Peyer's patch (tissue), 4 donors: Measurements from ENCODE around the gene MARCHF4.

Source experiments
- POLR2A ChIP-seq, 2 donors: fragments of 450-650 bp; IDR thresholded peaks; one replicate each; pipeline ENCODE4 v1.5.1; 2017; ENCODE audit warnings: antibody characterized with exemption in 2 of 2, mild to moderate bottlenecking in 2 of 2, moderate library complexity in 2 of 2
- TF ChIP-seq, protein P1 (sequence below), 6 experiments: fragments of 450-650 bp in 4 of 6; fragments of 200-600 bp in 2 of 6; sonication (generic) in 1 of 6; IDR thresholded peaks; one replicate each; pipeline ENCODE4 v1.5.1; 2017 to 2019; ENCODE audit warnings: antibody characterized with exemption in 6 of 6, mild to moderate bottlenecking in 3 of 6, moderate library complexity in 1 of 6

DNA sequence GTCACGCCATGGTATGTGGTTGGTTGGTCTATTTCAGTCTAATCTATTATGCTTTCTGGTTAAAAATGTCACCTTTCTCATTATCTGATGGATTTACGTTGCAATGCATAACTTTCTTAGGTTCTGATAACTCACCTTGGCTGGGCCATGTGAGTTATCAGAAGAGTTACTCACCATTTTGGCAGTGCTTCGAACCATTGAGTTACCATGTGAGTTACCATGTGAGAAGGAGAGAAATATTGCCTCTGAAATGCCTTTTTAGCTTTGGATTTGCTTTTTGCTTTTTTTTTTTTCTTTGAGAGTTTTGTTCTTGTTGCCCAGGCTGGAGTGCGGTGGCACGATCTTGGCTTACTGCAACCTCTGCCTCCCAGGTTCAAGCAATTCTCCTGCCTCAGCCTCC is 41.6 kb upstream of the MARCHF4 start:
- TF ChIP-seq, protein P1, sequence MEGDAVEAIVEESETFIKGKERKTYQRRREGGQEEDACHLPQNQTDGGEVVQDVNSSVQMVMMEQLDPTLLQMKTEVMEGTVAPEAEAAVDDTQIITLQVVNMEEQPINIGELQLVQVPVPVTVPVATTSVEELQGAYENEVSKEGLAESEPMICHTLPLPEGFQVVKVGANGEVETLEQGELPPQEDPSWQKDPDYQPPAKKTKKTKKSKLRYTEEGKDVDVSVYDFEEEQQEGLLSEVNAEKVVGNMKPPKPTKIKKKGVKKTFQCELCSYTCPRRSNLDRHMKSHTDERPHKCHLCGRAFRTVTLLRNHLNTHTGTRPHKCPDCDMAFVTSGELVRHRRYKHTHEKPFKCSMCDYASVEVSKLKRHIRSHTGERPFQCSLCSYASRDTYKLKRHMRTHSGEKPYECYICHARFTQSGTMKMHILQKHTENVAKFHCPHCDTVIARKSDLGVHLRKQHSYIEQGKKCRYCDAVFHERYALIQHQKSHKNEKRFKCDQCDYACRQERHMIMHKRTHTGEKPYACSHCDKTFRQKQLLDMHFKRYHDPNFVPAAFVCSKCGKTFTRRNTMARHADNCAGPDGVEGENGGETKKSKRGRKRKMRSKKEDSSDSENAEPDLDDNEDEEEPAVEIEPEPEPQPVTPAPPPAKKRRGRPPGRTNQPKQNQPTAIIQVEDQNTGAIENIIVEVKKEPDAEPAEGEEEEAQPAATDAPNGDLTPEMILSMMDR (IDR thresholded peaks at IDR 0.05): no peak
- no peak for TF ChIP-seq POLR2A (IDR thresholded peaks at IDR 0.05)
